ENCODE measurements around the gene KDSR. TPM values are rescaled to one million over a fixed set of nuclear protein-coding genes. Genes with fewer than 3 reads are reported as not detected.

Gene KDSR
- total RNA-seq, 1 experiment from 2014 or later = 41.7 TPM

- Histone ChIP-seq H3K27ac (no peak overlapping the region), H3F3A (ENCODE audit: insufficient read depth, low read depth) (no peaks in the 10 kb centered on the region), H3K4me3 (no peak overlapping the region), H3K4me2 (no peak overlapping the region), H4K20me1 (ENCODE audit: insufficient read depth) (no peaks in the 10 kb centered on the region), H3K27me3 (ENCODE audit: insufficient read depth, low read depth) (no peaks in the 10 kb centered on the region), H3K36me3 (ENCODE audit: low read depth) (no peaks in the 10 kb centered on the region), H3K79me2 (ENCODE audit: low read depth) (no peaks in the 10 kb centered on the region), H3K9me3 (ENCODE audit: insufficient read depth, low read depth) (no peaks in the 10 kb centered on the region), H2AFZ (no peak overlapping the region), H3K4me1 (replicated peaks; ENCODE audit: insufficient read depth) (no peaks in the 10 kb centered on the region), H3K9me2 (ENCODE audit: insufficient read depth) (no peaks in the 10 kb centered on the region)
- TF ChIP-seq EZH2 (IDR thresholded peaks at IDR 0.05; ENCODE audit: low read depth) (no peak), CTCF (conservative IDR thresholded peaks at IDR 0.05) (no peak)
- BruUV-seq (replicated peaks) = no TSS peak
- intact Hi-C loops (cut with micrococcal nuclease; ENCODE audit: unreplicated experiment) = no loop called here
- ChIA-PET POLR2A (ENCODE audit: unreplicated experiment) (no interaction called here), CTCF (no interaction called here)
- no peak for DNase-seq
These were observed 81.9 kb downstream of the KDSR start for GRCh38 chr18:63284827-63285733.

- intact Hi-C loops (cut with micrococcal nuclease; ENCODE audit: unreplicated experiment) = no loop called here
- Histone ChIP-seq H3K36me3 (ENCODE audit: low read depth) (no peaks in the 10 kb centered on the region), H3K79me2 (ENCODE audit: low read depth) (no peaks in the 10 kb centered on the region), H3K4me1 (replicated peaks; ENCODE audit: insufficient read depth) (no peaks in the 10 kb centered on the region), H3F3A (ENCODE audit: insufficient read depth, low read depth) (no peaks in the 10 kb centered on the region), H3K27me3 (ENCODE audit: insufficient read depth, low read depth) (no peaks in the 10 kb centered on the region), H3K9me3 (ENCODE audit: insufficient read depth, low read depth) (no peaks in the 10 kb centered on the region), H3K27ac (no peak overlapping the region), H4K20me1 (ENCODE audit: insufficient read depth) (no peaks in the 10 kb centered on the region), H2AFZ (no peak overlapping the region), H3K4me3 (no peak overlapping the region), H3K4me2 (no peak overlapping the region), H3K9me2 (ENCODE audit: insufficient read depth) (no peaks in the 10 kb centered on the region)
- ChIA-PET CTCF (no interaction called here), POLR2A (ENCODE audit: unreplicated experiment) (no interaction called here)
- BruUV-seq (replicated peaks) = no TSS peak
- DNase-seq = no peak
- TF ChIP-seq CTCF (conservative IDR thresholded peaks at IDR 0.05) (no peak), EZH2 (IDR thresholded peaks at IDR 0.05; ENCODE audit: low read depth) (no peak)
These were observed 82.7 kb downstream of the KDSR start for GRCh38 chr18:63284173-63284799.

- BruUV-seq (replicated peaks) = no TSS peak
- TF ChIP-seq CTCF (conservative IDR thresholded peaks at IDR 0.05) = no peak
- no peak for TF ChIP-seq EZH2 (IDR thresholded peaks at IDR 0.05; ENCODE audit: low read depth)
These were observed 83.5 kb downstream of the KDSR start for GRCh38 chr18:63283305-63284094.

More at GRCh38 chr18:63283305-63284094, 83.5 kb downstream of the KDSR start:
- Histone ChIP-seq H3K36me3 (ENCODE audit: low read depth) (no peaks in the 10 kb centered on the region), H3K27me3 (ENCODE audit: insufficient read depth, low read depth) (no peaks in the 10 kb centered on the region), H3K27ac (no peak overlapping the region), H2AFZ (no peak overlapping the region), H3K4me1 (replicated peaks; ENCODE audit: insufficient read depth) (no peaks in the 10 kb centered on the region), H3K4me3 (no peak overlapping the region), H3K9me3 (ENCODE audit: insufficient read depth, low read depth) (no peaks in the 10 kb centered on the region), H3K9me2 (ENCODE audit: insufficient read depth) (no peaks in the 10 kb centered on the region), H3K79me2 (ENCODE audit: low read depth) (no peaks in the 10 kb centered on the region), H3K4me2 (no peak overlapping the region), H3F3A (ENCODE audit: insufficient read depth, low read depth) (no peaks in the 10 kb centered on the region), H4K20me1 (ENCODE audit: insufficient read depth) (no peaks in the 10 kb centered on the region)
- no peak for DNase-seq
- intact Hi-C loops (cut with micrococcal nuclease; ENCODE audit: unreplicated experiment) = no loop called here
- ChIA-PET CTCF (no interaction called here), POLR2A (ENCODE audit: unreplicated experiment) (no interaction called here)

Data from PC-9 (cell line).